PC-9 (cell line): ENCODE results near the gene TTC29. TPM values are rescaled to one million over a fixed set of nuclear protein-coding genes. Genes with fewer than 3 reads are reported as not detected.

Experiments
- BruUV-seq: library from RNA; stranded (reverse); fragments of 400-500 nt; replicated peaks from 2 replicates; lab custom pipeline; 2021; lab: Mats Ljungman, UMichigan
- CTCF ChIA-PET: fragments of 300-600 bp; sonication (Branson Sonifier 250); formaldehyde crosslinking; loops from one replicate; lab custom pipeline; 2022; ENCODE audit warnings: antibody characterized with exemption; lab: Charles Lee
- POLR2A ChIA-PET: fragments of 300-600 bp; sonication (Branson Sonifier 250); formaldehyde crosslinking; loops from one replicate; lab custom pipeline; 2022; ENCODE audit warnings: antibody characterized with exemption; ENCODE audit not compliant: unreplicated experiment; lab: Charles Lee
- DNase-seq, 2 experiments: peaks; one replicate each; pipeline versions ENCODE4 v3.0.0 to v3.0.0-alpha.2; 2015 to 2022; ENCODE audit warnings: mixed read lengths in 1 of 2
- H2AFZ ChIP-seq: fragments of 200-600 bp; sonication (generic); 2 replicates; pipeline ENCODE4 v1.8.1; 2017; ENCODE audit warnings: antibody characterized with exemption
- H3F3A ChIP-seq: fragments of 200-600 bp; sonication (generic); 2 replicates; pipeline ENCODE4 v1.8.1; 2017; ENCODE audit warnings: antibody characterized with exemption, mild to moderate bottlenecking, low read depth; ENCODE audit not compliant: insufficient read depth
- H3K27ac ChIP-seq: fragments of 200-600 bp; sonication (generic); 2 replicates; pipeline ENCODE4 v1.6.1; 2016; ENCODE audit warnings: mixed run types
- H3K27me3 ChIP-seq: fragments of 200-600 bp; sonication (generic); 2 replicates; pipeline ENCODE4 v1.6.1; 2016; ENCODE audit warnings: low read depth, mixed run types; ENCODE audit not compliant: insufficient read depth
- H3K36me3 ChIP-seq: fragments of 200-600 bp; sonication (generic); 2 replicates; pipeline ENCODE4 v1.6.1; 2016; ENCODE audit warnings: low read depth, mixed run types
- H3K4me1 ChIP-seq: fragments of 200-600 bp; sonication (generic); replicated peaks from 2 replicates; pipeline ENCODE4 v1.6.1; 2016; ENCODE audit warnings: mixed run types; ENCODE audit not compliant: insufficient read depth
- H3K4me2 ChIP-seq: fragments of 200-600 bp; sonication (generic); 2 replicates; pipeline ENCODE4 v1.6.1; 2017; ENCODE audit warnings: mixed run types
- H3K4me3 ChIP-seq: fragments of 200-600 bp; sonication (generic); 2 replicates; pipeline ENCODE4 v1.6.1; 2016; ENCODE audit warnings: mixed run types
- H3K79me2 ChIP-seq: fragments of 200-600 bp; sonication (generic); 2 replicates; pipeline ENCODE4 v1.6.1; 2017; ENCODE audit warnings: low read depth, mixed run types
- H3K9me2 ChIP-seq: fragments of 200-600 bp; sonication (generic); 2 replicates; pipeline ENCODE4 v1.8.1; 2017; ENCODE audit warnings: mild to moderate bottlenecking; ENCODE audit not compliant: insufficient read depth
- H3K9me3 ChIP-seq: fragments of 200-600 bp; sonication (generic); 2 replicates; pipeline ENCODE4 v1.8.1; 2016; ENCODE audit warnings: low read depth; ENCODE audit not compliant: insufficient read depth
- H4K20me1 ChIP-seq: fragments of 200-600 bp; sonication (generic); 2 replicates; pipeline ENCODE4 v1.8.1; 2017; ENCODE audit not compliant: insufficient read depth
- CTCF ChIP-seq: fragments of 200-600 bp; sonication (generic); conservative IDR thresholded peaks from 2 replicates; pipeline ENCODE4 v1.6.1; 2017; ENCODE audit warnings: mixed run types, antibody characterized with exemption, mild to moderate bottlenecking, moderate library complexity
- EZH2 ChIP-seq: fragments of 200-600 bp; sonication (generic); IDR thresholded peaks from 2 replicates; pipeline ENCODE4 v1.8.0; 2017; ENCODE audit warnings: antibody characterized with exemption, low read depth
- intact Hi-C: fragments of 100-400 bp; cut with micrococcal nuclease; formaldehyde crosslinking; loops from one replicate; pipeline ENCODE4 v1.10.0; 2022; ENCODE audit not compliant: unreplicated experiment
- total RNA-seq: library from RNA; stranded (reverse); gene quantifications from 2 replicates; pipeline ENCODE4 v1.2.3, GENCODE V29; 2021

The TTC29 gene
- total RNA-seq, 1 experiment from 2014 or later = not detected

GRCh38 chr4:146949559-146949958, 3.9 kb upstream of the TTC29 start:
- H3K4me3 ChIP-seq = no peak overlapping the region
- no TSS peak for BruUV-seq
- no peaks in the 10 kb centered on the region for H3K9me3 ChIP-seq
- 0 out of 2 replicates have a peak, but pooled peaks cover 6% of the 10 kb centered on the region for H3K4me1 ChIP-seq
- no peaks in the 10 kb centered on the region for H3F3A ChIP-seq
- DNase-seq = no peak
- H3K27me3 ChIP-seq = no peaks in the 10 kb centered on the region
- no peak overlapping the region for H3K27ac ChIP-seq
- H2AFZ ChIP-seq = no peak overlapping the region
- H3K9me2 ChIP-seq = no peaks in the 10 kb centered on the region
- POLR2A ChIA-PET = no interaction called here
- TF ChIP-seq EZH2 (no peak), CTCF (no peak)
- CTCF ChIA-PET = no interaction called here
- no peaks in the 10 kb centered on the region for H3K36me3 ChIP-seq
- no peaks in the 10 kb centered on the region for H3K79me2 ChIP-seq
- H4K20me1 ChIP-seq = no peaks in the 10 kb centered on the region
- H3K4me2 ChIP-seq = no peak overlapping the region
- intact Hi-C loops = loop anchor here (10.0 kb wide), 1 partner anchor 145 kb away; no protein-coding TSS in a partner anchor

- no peak for DNase-seq
- H3K4me1 ChIP-seq = 0 out of 2 replicates have a peak, but pooled peaks cover 6% of the 10 kb centered on the region
- no peak overlapping the region for H3K27ac ChIP-seq
- intact Hi-C loops = loop anchor here (10.0 kb wide), 1 partner anchor 151 kb away; no protein-coding TSS in a partner anchor
- no peak overlapping the region for H3K4me3 ChIP-seq
- no peaks in the 10 kb centered on the region for H3F3A ChIP-seq
- H3K36me3 ChIP-seq = no peaks in the 10 kb centered on the region
- no peak overlapping the region for H2AFZ ChIP-seq
- ChIA-PET POLR2A (no interaction called here), CTCF (interaction anchor here (0.7 kb wide), 1 partner anchor 666 kb away, joined by 3 read pairs; no protein-coding TSS in a partner anchor)
- H3K4me2 ChIP-seq = no peak overlapping the region
- no peaks in the 10 kb centered on the region for H4K20me1 ChIP-seq
- no peaks in the 10 kb centered on the region for H3K9me2 ChIP-seq
- H3K79me2 ChIP-seq = no peaks in the 10 kb centered on the region
- no peaks in the 10 kb centered on the region for H3K9me3 ChIP-seq
- no TSS peak for BruUV-seq
- no peak for TF ChIP-seq EZH2
- TF ChIP-seq CTCF = no peak
- H3K27me3 ChIP-seq = no peaks in the 10 kb centered on the region; the same call in 1 of the 2 replicates
Observed at GRCh38 chr4:146943691-146944375, 1.8 kb downstream of the TTC29 start.

- POLR2A ChIA-PET = no interaction called here
- no peak for DNase-seq
- BruUV-seq = no TSS peak
- no peak overlapping the region for H3K27ac ChIP-seq
- H3F3A ChIP-seq = no peaks in the 10 kb centered on the region
- H3K9me3 ChIP-seq = no peaks in the 10 kb centered on the region
- H2AFZ ChIP-seq = no peak overlapping the region
- H3K79me2 ChIP-seq = no peaks in the 10 kb centered on the region
- H3K4me3 ChIP-seq = no peak overlapping the region
- no peaks in the 10 kb centered on the region for H3K36me3 ChIP-seq
- no peak for TF ChIP-seq CTCF
- no peak for TF ChIP-seq EZH2
- H3K4me1 ChIP-seq = no peaks in the 10 kb centered on the region
- CTCF ChIA-PET = no interaction called here
- intact Hi-C loops = no loop called here
- H3K27me3 ChIP-seq = no peaks in the 10 kb centered on the region
- no peaks in the 10 kb centered on the region for H4K20me1 ChIP-seq
- no peaks in the 10 kb centered on the region for H3K9me2 ChIP-seq
- H3K4me2 ChIP-seq = no peak overlapping the region
Observed at GRCh38 chr4:146932116-146932515, 13.5 kb downstream of the TTC29 start.
